ENCODE measurements around the gene MEGF10. TPM values are rescaled to one million over a fixed set of nuclear protein-coding genes. Genes with fewer than 3 reads are reported as not detected.

MEGF10 gene
- total RNA-seq, 1 donor from 2014 or later, result not detected

GRCh38 chr5:127320032-127320965 is 29.7 kb downstream of the MEGF10 start:
- no peak for TF ChIP-seq CTCF (IDR thresholded peaks at IDR 0.05; ENCODE audit: insufficient read depth, low read length, severe bottlenecking)
- DNase-seq (ENCODE audit: low read depth) (no peak), FAIRE-seq (no peak)
- Histone ChIP-seq H3K27me3 (ENCODE audit: control insufficient read depth, insufficient read depth, low read length) (no peaks in the 10 kb centered on the region), H3K4me3 (ENCODE audit: low read depth, low read length) (no peak overlapping the region), H3K36me3 (ENCODE audit: control insufficient read depth, insufficient read depth, low read length) (no peaks in the 10 kb centered on the region)

GRCh38 chr5:127321465-127321864 is 30.9 kb downstream of the MEGF10 start:
- DNase-seq (ENCODE audit: low read depth) (no peak), FAIRE-seq (no peak)
- no peaks in the 10 kb centered on the region for H3K27me3 ChIP-seq (ENCODE audit: control insufficient read depth, insufficient read depth, low read length)
- TF ChIP-seq CTCF (IDR thresholded peaks at IDR 0.05; ENCODE audit: insufficient read depth, low read length, severe bottlenecking), result no peak
- no peaks in the 10 kb centered on the region for H3K36me3 ChIP-seq (ENCODE audit: control insufficient read depth, insufficient read depth, low read length)
- no peak overlapping the region for H3K4me3 ChIP-seq (ENCODE audit: low read depth, low read length)

- no peak for TF ChIP-seq CTCF (IDR thresholded peaks at IDR 0.05; ENCODE audit: insufficient read depth, low read length, severe bottlenecking)
- H3K27me3 ChIP-seq (ENCODE audit: control insufficient read depth, insufficient read depth, low read length), result no peaks in the 10 kb centered on the region
- no peak overlapping the region for H3K4me3 ChIP-seq (ENCODE audit: low read depth, low read length)
- FAIRE-seq, result no peak
- no peaks in the 10 kb centered on the region for H3K36me3 ChIP-seq (ENCODE audit: control insufficient read depth, insufficient read depth, low read length)
- DNase-seq (ENCODE audit: low read depth), result no peak
Observed at GRCh38 chr5:127322403-127322802, 31.8 kb downstream of the MEGF10 start.

GRCh38 chr5:127324756-127325155 is 34.2 kb downstream of the MEGF10 start:
- no peaks in the 10 kb centered on the region for H3K27me3 ChIP-seq (ENCODE audit: control insufficient read depth, insufficient read depth, low read length)
- FAIRE-seq (no peak), DNase-seq (ENCODE audit: low read depth) (no peak)
- H3K4me3 ChIP-seq (ENCODE audit: low read depth, low read length), result no peak overlapping the region
- H3K36me3 ChIP-seq (ENCODE audit: control insufficient read depth, insufficient read depth, low read length), result no peaks in the 10 kb centered on the region
- TF ChIP-seq CTCF (IDR thresholded peaks at IDR 0.05; ENCODE audit: insufficient read depth, low read length, severe bottlenecking), result no peak

GRCh38 chr5:127326431-127326830 is 35.8 kb downstream of the MEGF10 start:
- Histone ChIP-seq H3K4me3 (ENCODE audit: low read depth, low read length) (no peak overlapping the region), H3K36me3 (ENCODE audit: control insufficient read depth, insufficient read depth, low read length) (no peaks in the 10 kb centered on the region), H3K27me3 (ENCODE audit: control insufficient read depth, insufficient read depth, low read length) (no peaks in the 10 kb centered on the region)
- no peak for TF ChIP-seq CTCF (IDR thresholded peaks at IDR 0.05; ENCODE audit: insufficient read depth, low read length, severe bottlenecking)
- FAIRE-seq, result no peak
- DNase-seq (ENCODE audit: low read depth), result no peak

Measured in bronchial epithelial cell (primary cell).